IPS-NIHi11 (cell line): Measurements from ENCODE around the gene RAMAC.
"Not testable (repeated sequence)": the region's sequence is repeated elsewhere in the genome, so short reads cannot be mapped to it uniquely, and the experiment has no call there.

ENCODE experiments used
- DNase-seq: peaks from one replicate; pipeline ENCODE4 v3.0.0; 2012; ENCODE audit warnings: mixed read lengths, low spot score

The RAMAC gene

GRCh38 chr15:83014205-83014653 is 28.2 kb downstream of the RAMAC start:
- no peak for DNase-seq

GRCh38 chr15:83015361-83015760 is 29.4 kb downstream of the RAMAC start:
- no peak for DNase-seq

GRCh38 chr15:83016906-83017305 is 30.9 kb downstream of the RAMAC start:
- no peak for DNase-seq

GRCh38 chr15:83018436-83018835 is 32.4 kb downstream of the RAMAC start:
- DNase-seq, result no peak

GRCh38 chr15:83030021-83030420 is 44.0 kb downstream of the RAMAC start:
- DNase-seq, result no peak

GRCh38 chr15:83031234-83031633 is 45.2 kb downstream of the RAMAC start:
- not testable (repeated sequence) for DNase-seq

- DNase-seq, result no peak
These were observed 50.2 kb downstream of the RAMAC start for GRCh38 chr15:83036253-83036652.

GRCh38 chr15:83039206-83039605 is 53.2 kb downstream of the RAMAC start:
- no peak for DNase-seq
